ENCODE data around the gene MYLIP.

The MYLIP gene

GRCh38 chr6:16139556-16139955 lies 10.7 kb downstream of the MYLIP start:
- DNase-seq (ENCODE audit: low read depth in 3 of 3): no peak

GRCh38 chr6:16140607-16141006 lies 11.7 kb downstream of the MYLIP start:
- no peak for DNase-seq (ENCODE audit: low read depth in 3 of 3)

- no peak for DNase-seq (ENCODE audit: low read depth in 3 of 3)
These were observed 12.6 kb downstream of the MYLIP start for GRCh38 chr6:16141514-16141913.

- DNase-seq (ENCODE audit: low read depth in 3 of 3): no peak
These were observed 16.2 kb downstream of the MYLIP start for GRCh38 chr6:16145038-16145437.

GRCh38 chr6:16146028-16146427 lies 17.1 kb downstream of the MYLIP start:
- DNase-seq (ENCODE audit: low read depth in 3 of 3): no peak

- no peak for DNase-seq (ENCODE audit: low read depth in 3 of 3)
These were observed 17.7 kb downstream of the MYLIP start for GRCh38 chr6:16146527-16146955.

- DNase-seq (ENCODE audit: low read depth in 3 of 3): no peak
These were observed 19.6 kb downstream of the MYLIP start for GRCh38 chr6:16148498-16148897.

- DNase-seq (ENCODE audit: low read depth in 3 of 3): no peak
These were observed 20.4 kb downstream of the MYLIP start for GRCh38 chr6:16149305-16149704.

- DNase-seq (ENCODE audit: low read depth in 3 of 3): no peak
These were observed 21.2 kb downstream of the MYLIP start for GRCh38 chr6:16150098-16150497.

GRCh38 chr6:16153211-16153820 lies 24.4 kb downstream of the MYLIP start:
- no peak for DNase-seq (ENCODE audit: low read depth in 3 of 3)

- DNase-seq (ENCODE audit: low read depth in 3 of 3): no peak
These were observed 26.0 kb downstream of the MYLIP start for GRCh38 chr6:16154904-16155303.

- DNase-seq (ENCODE audit: low read depth in 3 of 3): no peak
These were observed 28.6 kb downstream of the MYLIP start for GRCh38 chr6:16157492-16157891.

GRCh38 chr6:16157909-16158308 lies 29.0 kb downstream of the MYLIP start:
- no peak for DNase-seq (ENCODE audit: low read depth in 3 of 3)

GRCh38 chr6:16158943-16159557 lies 30.2 kb downstream of the MYLIP start:
- no peak for DNase-seq (ENCODE audit: low read depth in 3 of 3)

- DNase-seq (ENCODE audit: low read depth in 3 of 3): no peak
These were observed 31.9 kb downstream of the MYLIP start for GRCh38 chr6:16160794-16161193.

GRCh38 chr6:16162003-16162402 lies 33.1 kb downstream of the MYLIP start:
- DNase-seq (ENCODE audit: low read depth in 3 of 3): no peak

- no peak for DNase-seq (ENCODE audit: low read depth in 3 of 3)
These were observed 34.2 kb downstream of the MYLIP start for GRCh38 chr6:16163066-16163465.

GRCh38 chr6:16163535-16164300 lies 34.8 kb downstream of the MYLIP start:
- no peak for DNase-seq (ENCODE audit: low read depth in 3 of 3)

GRCh38 chr6:16165641-16166040 lies 36.8 kb downstream of the MYLIP start:
- no peak for DNase-seq (ENCODE audit: low read depth in 3 of 3)

- no peak for DNase-seq (ENCODE audit: low read depth in 3 of 3)
These were observed 38.2 kb downstream of the MYLIP start for GRCh38 chr6:16166871-16167608.

- no peak for DNase-seq (ENCODE audit: low read depth in 3 of 3)
These were observed 39.2 kb downstream of the MYLIP start for GRCh38 chr6:16168121-16168520.

GRCh38 chr6:16168858-16169257 lies 40.0 kb downstream of the MYLIP start:
- DNase-seq (ENCODE audit: low read depth in 3 of 3): no peak
